Lower leg skin (tissue), 4 donors: ENCODE results near the gene XCL2. TPM values are rescaled to one million over a fixed set of nuclear protein-coding genes. Genes with fewer than 3 reads are reported as not detected.

Experiments used
- DNase-seq, 2 donors: peaks; one replicate each; pipeline ENCODE4 v3.0.0-alpha.2; 2019; ENCODE audit warnings: low spot score in 2 of 2
- H3K4me3 ChIP-seq: fragments of 200-600 bp; sonication (generic); 2 replicates; pipeline ENCODE4 v1.5.1; 2017; ENCODE audit warnings: mild to moderate bottlenecking, low read depth; ENCODE audit not compliant: poor library complexity, severe bottlenecking
- CTCF ChIP-seq, 3 donors: fragments of 450-650 bp; IDR thresholded peaks; one replicate each; pipeline ENCODE4 v1.5.1; 2016; ENCODE audit warnings: antibody characterized with exemption in 3 of 3, mild to moderate bottlenecking in 3 of 3, moderate library complexity in 2 of 3
- POLR2A ChIP-seq, 2 donors: fragments of 450-650 bp; IDR thresholded peaks; one replicate each; pipeline ENCODE4 v1.6.1; 2016 to 2017; ENCODE audit warnings: antibody characterized with exemption in 2 of 2, mild to moderate bottlenecking in 1 of 2, moderate library complexity in 1 of 2
- WGBS, 2 donors: methylation state at CpG; one replicate each; pipeline ENCODE4 v1.1.5; 2018; 5-methylcytosine and 5-hydroxymethylcytosine counted together
- intact Hi-C: fragments of 100-400 bp; cut with DNase I; formaldehyde crosslinking; loops from one replicate; pipeline ENCODE4 v1.15.0; 2023; ENCODE audit warnings: low total_unique reads
- total RNA-seq, 4 donors: library from RNA; depleted of rRNA; stranded (reverse); fragments of >200 nt; gene quantifications; one replicate each; pipeline ENCODE4 v1.1.0, GENCODE V29; 2016

Gene XCL2
- total RNA-seq, 4 donors from 2014 or later, result not detected

GRCh38 chr1:168561989-168562388 is 18.2 kb upstream of the XCL2 start:
- DNase-seq, result no peak
- H3K4me3 ChIP-seq, result no peak overlapping the region
- 82 to 85% methylated on average over 2 of the region's 2 CpGs for WGBS, 2 donors
- TF ChIP-seq POLR2A (IDR thresholded peaks at IDR 0.05) (no peak), CTCF (IDR thresholded peaks at IDR 0.05) (no peak)
- intact Hi-C loops, result no loop called here

- DNase-seq, result no peak
- no peak for TF ChIP-seq CTCF (IDR thresholded peaks at IDR 0.05)
- TF ChIP-seq POLR2A (IDR thresholded peaks at IDR 0.05), result no peak
- intact Hi-C loops, result no loop called here
- H3K4me3 ChIP-seq, result no peak overlapping the region
Observed at GRCh38 chr1:168560370-168560769, 16.6 kb upstream of the XCL2 start.

- no peak for DNase-seq
- H3K4me3 ChIP-seq, result no peak overlapping the region
- intact Hi-C loops, result loop anchor here (10.0 kb wide), 1 partner anchor 122 kb away; no protein-coding TSS in a partner anchor
- TF ChIP-seq POLR2A (IDR thresholded peaks at IDR 0.05) (no peak), CTCF (IDR thresholded peaks at IDR 0.05) (no peak)
Observed at GRCh38 chr1:168556647-168557046, 12.8 kb upstream of the XCL2 start.

GRCh38 chr1:168555508-168556046 is 11.8 kb upstream of the XCL2 start:
- TF ChIP-seq CTCF (IDR thresholded peaks at IDR 0.05) (no peak), POLR2A (IDR thresholded peaks at IDR 0.05) (no peak)
- no peak for DNase-seq
- WGBS, 2 donors, result 83 to 86% methylated on average over 3 of the region's 3 CpGs
- no peak overlapping the region for H3K4me3 ChIP-seq
- intact Hi-C loops, result loop anchor here (10.0 kb wide), 1 partner anchor 121 kb away; no protein-coding TSS in a partner anchor

GRCh38 chr1:168554603-168555483 is 11.0 kb upstream of the XCL2 start:
- H3K4me3 ChIP-seq, result no peak overlapping the region
- no peak for DNase-seq
- 83 to 86% methylated on average over 5 of the region's 5 CpGs for WGBS, 2 donors
- TF ChIP-seq POLR2A (IDR thresholded peaks at IDR 0.05) (no peak), CTCF (IDR thresholded peaks at IDR 0.05) (no peak)
- intact Hi-C loops, result loop anchor here (10.0 kb wide), 1 partner anchor 120 kb away; no protein-coding TSS in a partner anchor
